H54 (cell line): ENCODE measurements around the gene PDE4B.
"Not testable (repeated sequence)": the region's sequence is repeated elsewhere in the genome, so short reads cannot be mapped to it uniquely, and the experiment has no call there.

Experiments used
- DNase-seq: peaks from one replicate; pipeline ENCODE4 v3.0.0; 2011; ENCODE audit warnings: low spot score, mixed read lengths; ENCODE audit not compliant: insufficient read length
- FAIRE-seq: peaks from 3 replicates; lab custom pipeline; 2011; peaks lifted over from hg19 to GRCh38; lab: Jason Lieb, UNC
- POLR2A ChIP-seq: IDR thresholded peaks from 2 replicates; pipeline ENCODE4 v1.6.1; 2011; ENCODE audit warnings: low read depth, mild to moderate bottlenecking, low read length

The PDE4B gene

GRCh38 chr1:66069976-66070876 is 277.5 kb downstream of the PDE4B start:
- DNase-seq (no peak), FAIRE-seq (no peak)
- TF ChIP-seq POLR2A = no peak

DNA sequence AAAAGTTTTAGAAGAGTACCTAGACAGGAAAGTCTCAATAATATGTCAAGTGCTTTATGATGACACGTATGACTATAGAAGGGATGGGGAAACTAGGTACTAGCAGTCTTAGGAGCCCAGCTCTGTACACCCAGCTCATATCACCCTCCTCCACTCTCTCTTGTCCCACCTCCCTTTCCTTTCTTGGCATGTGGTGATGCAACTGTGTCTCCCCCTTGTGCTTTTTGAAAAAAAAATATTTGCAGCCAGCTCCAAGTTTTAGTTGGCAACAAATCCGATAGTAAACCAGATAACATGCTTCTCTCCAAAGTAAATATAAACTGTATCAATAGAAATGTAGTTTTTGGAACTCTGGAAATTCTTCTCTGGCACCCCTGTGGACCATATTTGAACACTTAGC is 280.7 kb downstream of the PDE4B start:
- FAIRE-seq = no peak

GRCh38 chr1:66074147-66074546 is 281.5 kb downstream of the PDE4B start:
- DNase-seq (no peak), FAIRE-seq (no peak)
- no peak for TF ChIP-seq POLR2A

More for the DNA sequence above, 280.7 kb downstream of the PDE4B start:
- no peak for TF ChIP-seq POLR2A
- DNase-seq = no peak

GRCh38 chr1:66078412-66078811 is 285.7 kb downstream of the PDE4B start:
- TF ChIP-seq POLR2A = no peak

GRCh38 chr1:66083003-66083402 is 290.3 kb downstream of the PDE4B start:
- no peak for FAIRE-seq
- DNase-seq = no peak
- TF ChIP-seq POLR2A = no peak

More at GRCh38 chr1:66078412-66078811, 285.7 kb downstream of the PDE4B start:
- FAIRE-seq (no peak), DNase-seq (no peak)

GRCh38 chr1:66084442-66084841 is 291.7 kb downstream of the PDE4B start:
- DNase-seq (no peak), FAIRE-seq (no peak)
- TF ChIP-seq POLR2A = no peak

DNA sequence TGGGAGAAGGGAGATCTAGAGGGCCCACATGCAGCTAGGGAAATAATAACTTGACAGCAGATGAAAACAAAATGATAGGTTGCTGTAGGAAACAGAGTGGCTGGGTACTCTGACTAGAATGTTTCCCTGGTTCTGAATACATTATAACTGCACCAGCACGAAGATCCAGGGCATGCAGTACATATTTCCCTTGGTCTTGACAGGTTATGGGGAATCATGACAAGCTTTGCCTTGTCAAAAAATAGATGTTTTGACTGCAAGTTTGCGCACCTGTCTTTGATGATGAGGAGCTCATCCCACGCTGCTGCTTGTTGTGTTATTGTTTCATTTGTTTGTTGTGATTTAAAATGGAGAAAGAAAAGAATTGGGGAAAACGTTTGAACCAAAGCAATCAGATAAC is 292.9 kb downstream of the PDE4B start:
- DNase-seq (no peak), FAIRE-seq (no peak)
- no peak for TF ChIP-seq POLR2A

DNA sequence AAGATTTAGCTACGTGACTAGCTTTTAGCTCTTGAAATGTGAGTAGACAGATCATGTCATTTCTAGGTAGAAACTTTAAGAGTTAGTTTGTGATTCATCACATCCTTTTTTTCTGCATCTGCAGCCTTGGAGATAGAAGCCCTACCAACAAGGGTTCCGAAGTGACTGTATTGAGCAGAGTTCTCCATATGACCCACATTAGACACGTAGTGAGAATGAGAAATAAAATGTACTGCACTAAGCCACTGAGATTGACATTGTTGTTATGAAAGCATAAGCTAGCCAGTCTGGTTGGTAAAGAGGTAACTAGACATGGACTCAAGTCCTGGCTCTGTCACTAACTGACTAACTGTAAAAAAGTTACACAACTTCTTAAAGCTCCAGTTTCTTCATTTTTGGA is 296.1 kb downstream of the PDE4B start:
- FAIRE-seq (no peak), DNase-seq (no peak)
- no peak for TF ChIP-seq POLR2A

- TF ChIP-seq POLR2A = no peak
- DNase-seq = no peak
- FAIRE-seq = no peak
These were observed 298.3 kb downstream of the PDE4B start for GRCh38 chr1:66090859-66091457.

DNA sequence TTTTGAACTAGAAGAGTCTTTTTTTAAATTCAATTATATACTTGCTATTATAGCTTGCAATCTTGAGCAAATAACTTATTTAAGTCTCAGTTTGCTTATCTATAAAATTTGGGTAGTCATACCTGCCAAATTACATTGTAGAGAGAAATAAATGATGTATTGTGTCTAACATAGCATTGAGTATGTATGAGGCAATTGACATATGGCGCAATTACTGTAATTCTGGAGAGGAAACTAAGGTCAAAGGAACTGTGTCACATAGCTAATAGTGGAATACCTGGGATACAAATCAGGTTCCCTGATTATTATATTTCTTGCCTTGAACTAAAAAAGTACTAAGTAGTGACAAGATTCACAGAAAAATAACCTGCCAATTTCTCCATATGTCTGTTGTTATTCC is 302.5 kb downstream of the PDE4B start:
- DNase-seq (no peak), FAIRE-seq (no peak)
- TF ChIP-seq POLR2A = no peak

DNA sequence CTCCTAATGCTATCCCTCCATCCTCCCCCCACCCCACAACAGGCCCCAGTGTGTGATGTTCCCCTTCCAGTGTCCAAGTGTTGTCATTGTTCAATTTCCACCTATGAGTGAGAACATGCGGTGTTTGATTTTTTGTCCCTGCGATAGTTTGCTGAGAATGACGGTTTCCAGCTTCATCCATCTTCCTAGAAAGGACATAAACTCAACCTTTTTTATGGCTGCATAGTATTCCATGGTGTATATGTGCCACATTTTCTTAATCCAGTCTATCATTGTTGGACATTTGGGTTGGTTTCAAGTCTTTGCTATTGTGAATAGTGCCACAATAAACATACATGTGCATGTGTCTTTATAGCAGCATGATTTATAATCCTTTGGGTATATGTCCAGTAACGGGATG is 308.3 kb downstream of the PDE4B start:
- not testable (repeated sequence) for FAIRE-seq

GRCh38 chr1:66104076-66104475 is 311.4 kb downstream of the PDE4B start:
- DNase-seq, FAIRE-seq: not testable (repeated sequence)

More for the DNA sequence above, 308.3 kb downstream of the PDE4B start:
- not testable (repeated sequence) for DNase-seq

GRCh38 chr1:66108624-66109023 is 315.9 kb downstream of the PDE4B start:
- FAIRE-seq = no peak
- TF ChIP-seq POLR2A = no peak
- no peak for DNase-seq

DNA sequence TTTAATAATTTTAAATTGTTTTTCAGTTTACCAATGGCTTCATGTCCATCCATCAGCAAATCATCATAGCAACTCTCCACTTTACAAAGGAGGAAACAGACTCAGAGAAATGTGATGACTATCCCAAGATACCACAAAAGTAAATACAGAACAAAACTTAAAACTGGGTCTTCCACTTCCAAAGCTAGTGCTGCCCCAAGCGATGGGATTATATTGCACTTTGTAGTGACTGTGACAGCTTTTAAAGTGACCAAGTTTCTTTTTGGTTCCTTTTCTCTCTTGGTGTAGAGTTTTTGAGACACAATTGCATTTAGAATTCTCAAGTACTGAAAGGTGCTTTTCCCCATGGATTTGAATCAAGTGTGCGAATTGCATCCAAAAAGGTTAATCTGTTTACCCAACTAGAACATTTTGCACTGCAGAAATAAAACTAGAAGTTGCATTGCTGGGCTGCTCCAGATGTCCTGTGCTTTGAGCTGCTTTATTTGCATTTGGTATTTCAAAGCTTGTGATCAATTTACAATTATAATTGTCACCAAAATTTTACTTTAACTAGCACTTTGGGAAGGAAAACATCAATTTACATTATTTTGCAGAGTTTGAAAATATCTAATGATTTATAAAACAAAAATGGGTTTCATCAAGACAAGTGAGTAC is 320.2 kb downstream of the PDE4B start:
- FAIRE-seq (no peak), DNase-seq (no peak)
- no peak for TF ChIP-seq POLR2A
